ENCODE measurements around the gene CYBA.

The CYBA gene

GRCh38 chr16:88692861-88693260 lies 42.0 kb upstream of the CYBA start:
- Histone ChIP-seq H3K4me3 (ENCODE audit: low read length) (no peak overlapping the region), H3K9ac (ENCODE audit: low read depth, low read length) (no peak overlapping the region), H3K27ac (ENCODE audit: low read length) (no peak overlapping the region), H3K9me3 (ENCODE audit: insufficient read depth, low read depth, low read length) (no peaks in the 10 kb centered on the region), H3K27me3 (ENCODE audit: insufficient read depth, low read length) (peaks cover 15% of the 10 kb centered on the region), H3K4me1 (ENCODE audit: insufficient read depth, low read length) (no peaks in the 10 kb centered on the region), H3K36me3 (ENCODE audit: insufficient read depth, low read depth, low read length) (no peaks in the 10 kb centered on the region)

DNA sequence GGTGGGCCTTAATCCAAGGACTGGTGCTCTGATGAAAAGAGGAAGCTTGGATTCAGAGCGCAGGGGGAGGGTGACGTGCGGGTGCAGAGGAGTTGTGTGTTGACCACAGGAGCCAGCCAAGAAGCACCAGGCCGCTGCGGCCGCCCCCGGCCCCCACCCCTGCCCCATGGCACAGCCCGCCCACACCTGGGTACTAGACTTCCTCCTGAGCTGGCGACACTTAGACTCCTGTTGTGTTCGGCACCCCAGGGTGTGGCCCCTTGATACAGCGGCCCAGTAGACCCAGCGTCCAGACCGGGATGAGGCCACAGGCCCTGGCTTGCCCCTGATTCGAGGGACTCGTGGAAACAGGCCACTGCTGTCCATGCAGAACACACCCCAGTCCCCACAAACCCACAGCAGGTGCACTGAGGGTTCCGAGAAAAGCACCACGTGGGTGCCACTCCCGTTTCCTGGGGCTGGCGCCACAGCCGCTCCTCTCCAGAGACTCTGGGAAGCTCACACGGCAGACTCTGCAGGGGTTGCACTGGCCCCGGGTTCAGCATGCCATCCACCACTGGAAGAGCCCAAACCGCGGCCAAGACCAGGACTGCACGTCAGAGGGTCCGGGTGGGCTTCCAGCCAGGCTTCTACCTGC lies 41.2 kb upstream of the CYBA start:
- H3K36me3 ChIP-seq (ENCODE audit: insufficient read depth, low read depth, low read length): no peaks in the 10 kb centered on the region
- no peak overlapping the region for H3K27ac ChIP-seq (ENCODE audit: low read length)
- H3K4me1 ChIP-seq (ENCODE audit: insufficient read depth, low read length): no peaks in the 10 kb centered on the region
- H3K27me3 ChIP-seq (ENCODE audit: insufficient read depth, low read length): peaks cover 23% of the 10 kb centered on the region
- H3K9ac ChIP-seq (ENCODE audit: low read depth, low read length): no peak overlapping the region
- no peaks in the 10 kb centered on the region for H3K9me3 ChIP-seq (ENCODE audit: insufficient read depth, low read depth, low read length)
- H3K4me3 ChIP-seq (ENCODE audit: low read length): no peak overlapping the region

GRCh38 chr16:88691129-88691813 lies 40.4 kb upstream of the CYBA start:
- Histone ChIP-seq H3K9ac (ENCODE audit: low read depth, low read length) (no peak overlapping the region), H3K4me1 (ENCODE audit: insufficient read depth, low read length) (no peaks in the 10 kb centered on the region), H3K4me3 (ENCODE audit: low read length) (no peak overlapping the region), H3K9me3 (ENCODE audit: insufficient read depth, low read depth, low read length) (no peaks in the 10 kb centered on the region), H3K27ac (ENCODE audit: low read length) (no peak overlapping the region), H3K27me3 (ENCODE audit: insufficient read depth, low read length) (peaks cover 30% of the 10 kb centered on the region), H3K36me3 (ENCODE audit: insufficient read depth, low read depth, low read length) (no peaks in the 10 kb centered on the region)

DNA sequence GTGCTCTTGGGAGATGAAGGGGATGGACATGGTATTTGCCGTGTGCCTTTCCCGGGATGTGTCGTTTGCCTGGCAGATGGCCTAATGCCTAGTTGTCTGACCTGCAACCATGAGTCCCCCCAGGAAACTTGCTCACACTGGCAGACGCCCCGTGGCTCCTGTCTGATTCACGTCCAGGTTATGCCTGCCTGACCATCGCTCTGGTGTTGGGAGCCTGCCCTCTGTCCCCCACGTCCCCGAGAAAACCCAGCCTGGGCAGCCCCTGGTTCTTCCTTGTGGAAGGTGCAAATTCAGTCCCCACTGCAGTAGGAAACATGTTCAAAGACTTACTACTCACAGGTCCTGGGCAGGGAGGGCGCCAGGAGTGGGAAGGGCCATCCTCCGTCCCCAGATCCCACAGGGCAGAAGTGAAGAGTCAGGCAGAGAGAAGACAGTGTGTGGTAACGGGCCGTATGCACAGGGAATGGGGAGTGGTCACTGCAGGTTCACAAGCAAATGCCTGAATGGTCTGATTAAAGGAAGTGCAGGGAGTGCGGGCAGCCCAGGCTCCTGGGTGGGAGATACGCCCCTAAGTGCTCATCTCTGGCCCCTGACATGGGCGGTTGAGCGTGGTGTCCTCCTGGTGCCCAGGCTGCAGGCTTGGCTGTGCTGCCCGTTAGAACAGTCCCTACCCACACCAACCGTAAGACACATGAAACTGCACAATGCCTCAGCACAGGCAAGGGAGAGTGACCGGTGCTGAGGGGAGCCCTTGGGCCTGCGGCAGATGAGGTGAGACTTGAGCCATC lies 39.7 kb upstream of the CYBA start:
- Histone ChIP-seq H3K9ac (ENCODE audit: low read depth, low read length) (no peak overlapping the region), H3K36me3 (ENCODE audit: insufficient read depth, low read depth, low read length) (no peaks in the 10 kb centered on the region), H3K27me3 (ENCODE audit: insufficient read depth, low read length) (peaks cover 36% of the 10 kb centered on the region), H3K4me3 (ENCODE audit: low read length) (no peak overlapping the region), H3K4me1 (ENCODE audit: insufficient read depth, low read length) (peaks cover 1% of the 10 kb centered on the region; the same call in 1 of the 2 replicates), H3K27ac (ENCODE audit: low read length) (no peak overlapping the region), H3K9me3 (ENCODE audit: insufficient read depth, low read depth, low read length) (no peaks in the 10 kb centered on the region)

DNA sequence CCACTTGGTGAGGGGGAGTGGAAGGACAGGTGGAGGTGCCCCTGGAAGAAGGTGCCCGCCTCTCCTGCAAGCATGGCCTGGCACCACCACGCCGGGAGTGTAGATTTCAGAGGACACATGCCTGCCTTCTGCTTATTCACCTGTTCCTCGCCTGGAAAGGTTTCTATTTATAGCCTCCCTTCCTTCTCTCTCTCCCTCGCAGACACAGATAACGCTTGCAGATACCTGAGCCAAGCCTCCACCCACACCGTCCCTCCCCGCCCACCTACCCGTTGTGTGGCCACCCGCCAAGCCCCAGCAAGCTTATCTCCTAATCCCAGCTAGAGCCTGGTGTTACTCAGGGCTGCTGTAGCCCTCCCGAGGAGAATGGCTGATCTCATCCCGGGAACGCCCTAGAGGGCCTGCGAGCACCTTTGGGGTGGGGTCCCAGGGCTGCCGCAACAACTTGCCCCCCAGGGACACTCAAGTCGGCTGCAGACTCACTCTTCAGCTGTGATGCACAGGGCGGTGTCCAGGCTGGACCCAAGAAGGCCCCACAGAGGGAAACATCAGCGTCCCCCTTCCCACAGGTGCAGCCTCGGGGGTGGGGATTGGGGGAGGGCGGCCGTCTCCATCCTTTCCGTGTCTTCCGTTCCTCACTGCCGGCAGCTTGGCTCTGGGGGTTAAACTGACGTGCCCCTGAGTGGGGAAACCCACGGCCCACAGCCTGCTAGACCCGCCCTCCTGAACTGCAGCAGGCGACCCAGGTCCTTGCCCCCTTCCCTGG lies 37.3 kb upstream of the CYBA start:
- peaks cover 5% of the 10 kb centered on the region; the same call in 1 of the 2 replicates for H3K4me1 ChIP-seq (ENCODE audit: insufficient read depth, low read length)
- no peak overlapping the region for H3K4me3 ChIP-seq (ENCODE audit: low read length)
- H3K9me3 ChIP-seq (ENCODE audit: insufficient read depth, low read depth, low read length): no peaks in the 10 kb centered on the region
- no peak overlapping the region for H3K9ac ChIP-seq (ENCODE audit: low read depth, low read length)
- H3K27me3 ChIP-seq (ENCODE audit: insufficient read depth, low read length): peaks cover 54% of the 10 kb centered on the region
- no peak overlapping the region for H3K27ac ChIP-seq (ENCODE audit: low read length)
- no peaks in the 10 kb centered on the region for H3K36me3 ChIP-seq (ENCODE audit: insufficient read depth, low read depth, low read length)

DNA sequence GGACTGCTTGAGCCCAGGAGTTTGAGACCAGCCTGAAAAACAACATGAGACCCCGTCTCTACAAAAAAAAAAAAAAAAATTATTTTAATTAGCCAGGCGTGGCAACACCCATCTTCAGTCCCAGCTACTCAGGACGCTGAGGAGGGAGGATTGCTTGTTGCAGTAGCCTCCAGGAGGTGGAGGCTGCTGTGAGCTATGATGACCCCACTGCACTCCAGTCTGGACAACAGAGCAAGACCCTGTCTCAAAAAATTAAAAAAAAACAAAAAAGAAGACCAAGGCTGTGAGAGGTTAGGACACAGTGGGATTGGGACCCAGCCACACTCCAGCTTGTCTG lies 36.8 kb upstream of the CYBA start:
- Histone ChIP-seq H3K9ac (ENCODE audit: low read depth, low read length) (no peak overlapping the region), H3K4me1 (ENCODE audit: insufficient read depth, low read length) (peaks cover 5% of the 10 kb centered on the region; the same call in 1 of the 2 replicates), H3K9me3 (ENCODE audit: insufficient read depth, low read depth, low read length) (no peaks in the 10 kb centered on the region), H3K4me3 (ENCODE audit: low read length) (no peak overlapping the region), H3K27me3 (ENCODE audit: insufficient read depth, low read length) (peaks cover 54% of the 10 kb centered on the region), H3K36me3 (ENCODE audit: insufficient read depth, low read depth, low read length) (no peaks in the 10 kb centered on the region), H3K27ac (ENCODE audit: low read length) (no peak overlapping the region)

DNA sequence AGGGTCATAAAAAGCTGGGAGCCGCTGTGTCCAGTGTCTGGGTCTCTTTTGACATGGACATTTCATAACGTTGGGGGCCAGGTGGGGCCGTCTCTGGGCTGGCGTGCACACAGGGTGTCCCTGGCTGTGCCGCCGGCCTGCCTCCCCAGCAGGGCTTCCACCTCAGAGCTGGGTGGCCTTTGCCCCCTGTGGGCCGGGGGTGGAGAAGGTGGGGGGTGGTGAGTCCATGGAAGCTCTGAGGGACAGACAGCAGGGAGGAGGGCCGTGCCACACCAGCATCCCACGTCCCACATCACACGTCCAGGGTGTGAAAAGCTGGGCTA lies 36.4 kb upstream of the CYBA start:
- H3K27me3 ChIP-seq (ENCODE audit: insufficient read depth, low read length): peaks cover 54% of the 10 kb centered on the region
- no peaks in the 10 kb centered on the region for H3K9me3 ChIP-seq (ENCODE audit: insufficient read depth, low read depth, low read length)
- no peak overlapping the region for H3K9ac ChIP-seq (ENCODE audit: low read depth, low read length)
- peaks cover 5% of the 10 kb centered on the region; the same call in 1 of the 2 replicates for H3K4me1 ChIP-seq (ENCODE audit: insufficient read depth, low read length)
- no peaks in the 10 kb centered on the region for H3K36me3 ChIP-seq (ENCODE audit: insufficient read depth, low read depth, low read length)
- no peak overlapping the region for H3K27ac ChIP-seq (ENCODE audit: low read length)
- no peak overlapping the region; the same call in 1 of the 2 replicates for H3K4me3 ChIP-seq (ENCODE audit: low read length)

- no peaks in the 10 kb centered on the region for H3K9me3 ChIP-seq (ENCODE audit: insufficient read depth, low read depth, low read length)
- H3K27me3 ChIP-seq (ENCODE audit: insufficient read depth, low read length): peaks cover 54% of the 10 kb centered on the region
- no peak within 1 kb of the TSS for H3K27ac ChIP-seq (ENCODE audit: low read length)
- no peaks in the 10 kb centered on the region for H3K36me3 ChIP-seq (ENCODE audit: insufficient read depth, low read depth, low read length)
- peak within 1 kb of the TSS; percentile 59; the same call in 1 of the 2 replicates for H3K9ac ChIP-seq (ENCODE audit: low read depth, low read length)
- peak within 1 kb of the TSS; percentile 80 for H3K4me3 ChIP-seq (ENCODE audit: low read length)
- H3K4me1 ChIP-seq (ENCODE audit: insufficient read depth, low read length): peaks cover 5% of the 10 kb centered on the region; the same call in 1 of the 2 replicates
Measured at GRCh38 chr16:88686439-88687253, 35.8 kb upstream of the CYBA start, which contains the start of gene SNAI3. Gene SNAI3, minus strand, starts transcription at chr16:88686507. Its CDS starts 101 bp downstream, at chr16:88686406.

DNA sequence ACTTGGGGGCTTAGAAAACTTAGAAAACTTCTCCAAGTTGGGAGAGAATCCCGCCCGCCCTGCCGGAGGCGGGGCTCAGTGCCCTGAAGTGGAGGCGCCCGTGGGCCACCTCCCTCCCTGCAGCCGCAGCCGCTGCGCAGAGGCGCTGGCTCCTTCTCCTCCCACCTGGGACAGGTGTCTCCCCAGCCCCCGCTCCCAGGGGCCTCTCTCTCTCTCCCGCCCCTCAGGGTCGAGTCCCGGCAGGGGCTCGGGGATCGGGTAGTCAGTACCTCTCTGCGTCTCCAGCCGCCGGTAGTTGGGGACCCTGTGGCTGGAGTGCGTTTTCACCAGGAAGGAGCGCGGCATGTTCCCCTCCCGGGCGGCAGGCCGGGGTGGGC lies 35.2 kb upstream of the CYBA start:
- Histone ChIP-seq H3K27ac (ENCODE audit: low read length) (no peak overlapping the region), H3K4me1 (ENCODE audit: insufficient read depth, low read length) (peaks cover 5% of the 10 kb centered on the region; the same call in 1 of the 2 replicates)

DNA sequence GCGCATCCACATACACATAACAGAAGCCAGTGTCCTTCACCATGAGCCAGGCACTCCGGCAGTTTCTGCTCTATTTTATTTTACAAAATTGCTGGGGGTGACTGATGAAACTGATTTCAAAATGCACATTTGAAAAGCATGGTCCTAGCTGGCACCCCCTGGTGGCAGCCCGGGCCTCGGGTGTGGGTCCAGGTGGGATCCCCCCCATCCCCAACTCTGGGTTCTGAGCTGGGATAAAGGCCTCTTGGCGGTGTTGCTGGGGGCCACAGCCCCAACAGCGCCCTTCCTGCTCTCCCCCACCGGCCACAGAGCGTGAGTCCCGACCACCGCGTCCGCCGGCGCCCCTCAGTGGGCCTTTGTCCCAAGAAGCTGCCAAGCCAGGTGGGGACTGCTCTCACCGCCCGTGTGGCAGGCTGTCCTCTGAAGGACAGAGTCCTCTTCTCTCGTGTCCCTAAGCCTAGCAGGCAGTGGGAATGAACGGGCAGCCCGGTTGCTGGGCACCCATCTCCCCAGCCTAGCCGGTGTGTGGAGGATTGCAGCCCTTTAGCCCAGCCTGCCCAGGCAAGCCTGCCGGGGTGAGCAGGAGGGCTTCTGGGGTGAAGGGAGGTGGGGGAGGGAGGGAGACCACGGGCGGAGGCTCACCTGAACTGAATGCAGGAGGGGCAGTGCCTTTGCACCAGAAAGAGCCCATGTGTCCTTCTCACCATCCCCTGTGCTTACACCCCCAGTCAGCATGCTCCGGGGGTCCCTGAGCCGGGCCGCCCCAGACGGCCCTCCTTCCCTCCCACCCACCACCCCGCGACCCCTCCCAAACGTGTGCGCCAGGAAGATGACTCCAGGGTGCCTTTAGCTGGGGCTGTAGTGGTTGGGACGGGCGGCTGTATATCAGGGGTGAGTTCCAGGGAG lies 34.6 kb upstream of the CYBA start:
- peaks cover 54% of the 10 kb centered on the region for H3K27me3 ChIP-seq (ENCODE audit: insufficient read depth, low read length)
- peak overlapping the region; percentile 59; the same call in 1 of the 2 replicates for H3K9ac ChIP-seq (ENCODE audit: low read depth, low read length)
- no peak overlapping the region for H3K27ac ChIP-seq (ENCODE audit: low read length)
- H3K36me3 ChIP-seq (ENCODE audit: insufficient read depth, low read depth, low read length): no peaks in the 10 kb centered on the region
- H3K4me1 ChIP-seq (ENCODE audit: insufficient read depth, low read length): peaks cover 5% of the 10 kb centered on the region; the same call in 1 of the 2 replicates
- peak overlapping the region; percentile 80 for H3K4me3 ChIP-seq (ENCODE audit: low read length)
- no peaks in the 10 kb centered on the region for H3K9me3 ChIP-seq (ENCODE audit: insufficient read depth, low read depth, low read length)

More for the DNA sequence above, 35.2 kb upstream of the CYBA start:
- Histone ChIP-seq H3K36me3 (ENCODE audit: insufficient read depth, low read depth, low read length) (no peaks in the 10 kb centered on the region), H3K4me3 (ENCODE audit: low read length) (peak overlapping the region; percentile 80), H3K9ac (ENCODE audit: low read depth, low read length) (peak overlapping the region; percentile 59; the same call in 1 of the 2 replicates), H3K9me3 (ENCODE audit: insufficient read depth, low read depth, low read length) (no peaks in the 10 kb centered on the region), H3K27me3 (ENCODE audit: insufficient read depth, low read length) (peaks cover 54% of the 10 kb centered on the region)

All from iPS-20b (cell line).